GM18519 (cell line): ENCODE data around the gene SEC14L2.
"Not testable (repeated sequence)": the region's sequence is repeated elsewhere in the genome, so short reads cannot be mapped to it uniquely, and the experiment has no call there.

Experiments used
- ATAC-seq: cut with Tn5 transposase; IDR thresholded peaks from one replicate; pipeline ENCODE4 v1.9.1; 2021; ENCODE audit warnings: mild to moderate bottlenecking, moderate library complexity; ENCODE audit not compliant: unreplicated experiment, low FRiP score

SEC14L2 gene

GRCh38 chr22:30445438-30446145 is 48.8 kb downstream of the SEC14L2 start:
- no peak for ATAC-seq

DNA sequence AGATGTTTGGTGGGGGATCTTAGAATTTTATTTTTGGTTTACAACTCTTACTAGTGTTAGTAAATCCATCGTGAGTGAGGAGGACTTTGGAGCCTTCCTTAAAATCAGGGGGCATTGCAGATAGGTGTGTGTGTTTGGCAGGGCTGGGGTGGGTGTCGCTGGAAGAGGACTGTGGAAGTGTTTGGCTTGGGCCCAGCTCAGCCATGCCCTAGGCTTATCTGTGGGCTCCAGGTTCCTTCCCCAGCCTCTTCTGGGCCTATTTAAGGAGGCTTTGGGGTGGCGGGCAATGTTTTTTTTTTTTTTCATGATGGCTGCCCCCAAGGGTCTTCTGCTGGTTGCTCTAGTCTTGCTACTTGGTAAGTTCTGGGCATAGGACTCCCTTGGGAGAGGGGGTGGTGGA is 50.8 kb downstream of the SEC14L2 start:
- no peak for ATAC-seq

- not testable (repeated sequence) for ATAC-seq
These were observed 54.7 kb downstream of the SEC14L2 start for GRCh38 chr22:30451488-30451887.

GRCh38 chr22:30452861-30453260 is 56.0 kb downstream of the SEC14L2 start:
- ATAC-seq, result no peak

- no peak for ATAC-seq
These were observed 57.1 kb downstream of the SEC14L2 start for GRCh38 chr22:30453731-30454510.

DNA sequence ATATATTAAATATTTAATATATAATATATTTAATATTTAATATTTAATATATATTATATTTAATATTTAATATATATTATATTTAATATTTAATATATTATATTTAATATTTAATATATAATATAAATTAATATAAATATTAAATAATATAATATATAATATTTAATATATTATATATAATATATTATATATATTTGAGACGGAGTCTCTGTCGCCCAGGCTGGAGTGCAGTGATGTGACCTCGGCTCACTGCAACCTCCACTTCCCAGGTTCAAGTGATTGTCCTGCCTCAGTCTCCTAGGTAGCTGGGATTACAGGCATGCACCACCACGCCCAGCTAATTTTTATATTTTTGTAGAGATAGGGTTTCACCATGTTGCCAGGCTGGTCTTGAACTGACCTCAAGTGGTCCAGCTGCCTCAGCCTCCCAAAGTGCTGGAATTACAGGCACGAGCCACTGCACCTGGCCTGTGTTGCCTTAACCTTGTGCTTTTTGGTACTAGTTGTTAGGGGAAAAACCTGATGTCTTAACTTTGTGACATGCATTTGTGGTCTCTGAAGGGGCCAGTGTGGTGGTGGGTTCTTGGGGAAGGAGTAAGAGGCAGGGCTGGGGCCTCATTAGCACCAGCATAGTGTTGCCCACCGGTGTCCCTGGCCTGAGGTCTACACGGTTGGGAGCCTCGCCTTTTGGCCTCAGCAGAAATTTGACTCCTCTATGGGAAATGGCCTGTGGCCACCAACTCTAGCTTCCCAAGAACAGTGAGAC is 58.4 kb downstream of the SEC14L2 start:
- ATAC-seq, result no peak

GRCh38 chr22:30457981-30458380 is 61.2 kb downstream of the SEC14L2 start:
- no peak for ATAC-seq

DNA sequence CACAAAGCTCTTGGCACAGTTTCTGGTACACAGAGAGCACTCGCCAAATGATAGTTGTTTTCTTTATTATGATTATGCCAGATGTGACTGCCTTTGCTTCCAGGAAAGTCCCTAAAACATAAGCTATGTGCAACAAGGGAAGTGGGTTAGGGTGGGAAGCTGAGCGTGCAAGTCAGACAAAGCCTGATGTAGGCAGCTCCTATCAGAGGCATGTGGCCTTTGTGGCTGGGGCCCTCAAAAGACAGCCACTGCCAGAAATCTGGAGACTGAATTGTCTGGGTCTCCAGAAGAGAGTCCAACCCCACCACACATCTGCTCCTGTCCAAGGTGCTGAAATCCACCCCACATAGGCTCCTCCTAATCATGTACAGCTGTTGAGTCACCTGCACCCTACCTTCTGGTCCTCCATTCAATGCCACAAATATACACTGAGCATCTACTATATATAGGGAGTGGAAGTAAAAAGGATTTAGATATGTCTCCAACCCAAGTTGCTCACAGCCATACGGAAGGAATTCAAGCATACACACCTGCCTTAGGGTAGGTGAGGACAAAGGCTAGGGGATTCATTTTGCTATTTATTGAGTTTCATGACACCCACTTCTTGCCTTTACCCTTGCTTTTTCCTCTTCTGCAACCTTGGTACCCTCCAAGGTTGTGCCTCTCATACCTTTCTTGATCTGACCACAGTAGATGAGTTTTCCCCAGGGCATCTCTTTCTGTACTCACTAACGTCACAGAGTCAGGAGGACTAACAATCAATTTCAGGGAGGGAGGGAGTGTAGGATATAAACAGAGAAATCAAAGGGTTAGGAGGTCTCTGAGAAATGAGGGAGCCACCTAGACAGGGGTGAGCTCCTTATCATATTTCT is 62.6 kb downstream of the SEC14L2 start:
- no peak for ATAC-seq

- ATAC-seq, result no peak
These were observed 63.3 kb downstream of the SEC14L2 start for GRCh38 chr22:30460147-30460546.

DNA sequence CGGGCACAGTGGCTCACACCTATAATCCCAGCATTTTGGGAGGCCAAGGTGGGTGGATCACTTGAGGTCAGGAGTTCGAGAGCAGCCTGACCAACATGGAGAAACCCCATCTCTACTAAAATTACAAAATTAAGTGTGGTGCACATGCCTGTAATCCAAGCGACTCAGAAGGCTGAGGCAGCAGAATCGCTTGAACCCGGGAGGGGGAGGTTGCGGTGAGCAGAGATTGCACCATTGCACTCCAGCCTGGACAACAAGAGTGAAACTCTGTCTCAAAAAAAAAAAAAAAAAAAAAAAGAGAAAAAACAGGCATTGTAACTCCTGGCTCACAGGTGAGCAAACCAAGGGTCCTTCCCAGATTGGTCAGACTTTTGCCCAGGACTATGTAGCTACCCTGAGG is 63.7 kb downstream of the SEC14L2 start:
- ATAC-seq, result not testable (repeated sequence)

DNA sequence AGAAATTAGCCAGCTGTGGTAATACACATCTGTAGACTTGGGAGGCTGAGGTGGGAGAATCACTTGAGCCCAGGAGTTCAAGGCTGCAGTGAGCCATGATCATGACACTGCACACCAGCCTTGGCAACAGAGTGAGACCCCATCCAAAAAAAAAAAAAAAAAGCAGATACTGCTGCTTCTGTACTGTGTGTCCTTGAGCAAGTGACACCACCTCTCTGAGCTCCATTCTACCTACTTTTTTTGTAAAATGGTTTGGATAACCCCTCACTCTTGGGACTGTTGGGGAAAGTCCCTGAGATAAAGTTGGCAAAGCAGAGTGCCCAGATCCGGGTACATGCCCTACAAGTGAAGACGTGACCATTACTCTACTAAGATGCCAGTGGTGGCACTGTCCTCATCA is 72.3 kb downstream of the SEC14L2 start:
- ATAC-seq, result no peak

DNA sequence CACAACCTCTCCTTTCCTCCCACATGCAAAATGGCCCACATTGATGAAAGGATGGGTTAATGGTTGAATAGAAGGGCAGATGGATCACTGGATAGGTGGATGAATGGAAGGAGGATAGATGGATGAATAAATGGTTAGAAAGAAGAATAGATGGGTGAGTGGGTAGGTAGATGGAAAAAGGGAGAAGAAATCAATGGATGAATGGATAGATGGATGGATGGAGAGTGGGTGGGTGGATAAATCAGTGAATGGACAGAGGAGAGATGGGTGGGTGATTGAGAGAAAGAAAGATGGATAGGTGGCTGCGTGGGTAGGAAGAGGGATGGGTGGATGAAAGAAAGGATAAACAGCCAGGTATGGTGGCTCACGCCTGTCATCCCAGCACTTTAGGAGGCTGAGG is 73.8 kb downstream of the SEC14L2 start:
- no peak for ATAC-seq

DNA sequence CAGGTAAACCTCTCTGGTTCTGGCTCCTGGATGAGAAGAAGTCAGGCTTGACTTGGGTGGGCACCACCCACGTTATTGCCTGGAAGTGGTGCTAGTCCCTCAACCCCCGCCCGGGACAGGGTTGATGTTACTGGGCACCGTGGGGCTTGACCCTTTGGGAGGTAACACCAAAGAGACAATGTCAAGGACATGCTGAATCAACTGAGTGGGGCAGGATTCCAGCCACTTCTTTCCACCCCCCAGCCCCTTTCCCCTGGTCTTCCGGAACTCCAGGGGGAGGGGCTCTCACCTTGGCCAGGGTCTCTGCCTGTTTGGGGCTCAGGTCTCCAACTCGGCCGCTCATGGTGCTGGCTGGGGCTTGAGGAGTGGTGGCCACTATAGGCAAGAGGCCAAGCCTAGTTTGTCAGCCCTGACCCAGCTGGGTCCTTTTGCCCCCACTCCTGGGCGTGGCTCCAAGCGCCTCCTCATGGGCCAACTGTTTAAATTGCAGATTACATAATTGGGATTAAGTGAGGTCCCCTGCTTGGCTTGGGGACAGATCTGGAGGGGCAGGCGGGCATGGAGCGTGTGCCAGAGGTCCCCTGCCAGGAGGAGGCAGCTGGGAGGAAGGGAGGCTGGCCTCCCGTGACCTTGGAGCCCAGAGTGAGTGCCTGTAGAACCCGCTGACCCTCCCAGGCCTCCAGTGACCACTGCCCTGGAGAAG is 74.9 kb downstream of the SEC14L2 start, which contains the start of gene SEC14L3:
SEC14L3 (minus strand) TSS at position 402 of the 703 bp plus-strand sequence; CDS start at position 343, 59 bp downstream.
- ATAC-seq, result no peak

DNA sequence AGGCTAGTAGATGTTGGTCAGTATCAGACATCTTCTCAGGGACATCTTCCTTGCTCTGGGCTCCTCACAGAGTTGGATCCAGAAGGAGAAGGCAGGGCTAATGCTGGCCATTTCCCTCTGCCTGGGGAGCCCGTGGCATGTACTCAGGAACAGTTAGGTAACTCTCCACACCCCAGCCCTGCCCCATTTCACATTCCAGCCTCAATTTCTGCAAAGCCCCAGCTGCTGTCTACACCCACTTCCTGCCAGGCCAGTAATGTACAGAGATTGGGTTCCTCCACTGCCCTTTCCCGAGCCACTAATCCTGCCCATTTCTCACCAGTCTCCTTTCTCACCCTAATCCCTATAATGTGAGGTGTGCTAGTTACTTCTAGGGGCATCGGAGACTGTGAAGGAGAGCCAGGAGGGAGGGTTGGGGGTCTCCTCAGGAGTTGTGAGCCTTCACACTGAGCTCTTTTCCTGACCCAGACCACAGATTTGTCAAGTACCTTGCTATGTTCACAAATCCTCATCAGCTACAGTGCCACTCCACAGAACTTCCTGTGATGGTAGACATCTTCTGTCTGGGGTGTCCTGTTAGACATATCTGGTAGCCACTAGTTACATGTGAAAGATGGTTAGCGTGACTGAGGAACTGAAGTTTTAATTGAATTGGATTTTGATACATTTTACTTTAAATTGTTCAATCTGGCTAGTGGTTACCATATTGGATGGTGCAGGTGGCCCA is 76.3 kb downstream of the SEC14L2 start:
- ATAC-seq, result no peak

DNA sequence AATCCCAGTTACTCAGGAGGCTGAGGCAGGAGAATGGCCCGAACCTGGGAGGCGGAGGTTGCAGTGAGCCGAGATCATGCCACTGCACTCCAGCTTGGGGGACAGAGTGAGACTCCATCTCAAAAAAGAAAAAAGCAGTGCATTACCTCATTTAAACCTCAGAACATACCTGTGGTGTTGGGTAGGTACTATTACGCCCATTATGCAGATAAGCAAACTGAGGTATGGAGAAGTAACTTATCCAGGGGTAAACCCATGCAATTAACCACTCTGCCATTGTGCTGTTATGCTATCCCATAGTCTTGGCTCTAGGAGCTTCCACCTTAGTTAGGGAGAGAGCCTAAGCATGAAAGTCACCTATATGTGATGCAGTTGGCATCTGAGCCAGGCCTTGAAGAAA is 77.3 kb downstream of the SEC14L2 start:
- ATAC-seq, result no peak
